AG08396 (cell line): ENCODE results near the gene PEAK3.

Source experiments
- DNase-seq: peaks from one replicate; pipeline ENCODE4 v3.0.0; 2012; ENCODE audit warnings: low spot score, mixed read lengths

Gene PEAK3

GRCh38 chr19:2315121-2315817 lies 33.3 kb upstream of the PEAK3 start:
- no peak for DNase-seq

GRCh38 chr19:2312820-2313501 lies 31.0 kb upstream of the PEAK3 start:
- no peak for DNase-seq

- no peak for DNase-seq
Measured at GRCh38 chr19:2311093-2311492, 29.1 kb upstream of the PEAK3 start.

GRCh38 chr19:2309734-2310362 lies 27.9 kb upstream of the PEAK3 start:
- no peak for DNase-seq

GRCh38 chr19:2308114-2308556 lies 26.2 kb upstream of the PEAK3 start, which contains the start of gene LINGO3:
LINGO3 (minus strand) TSS chr19:2308154; CDS start chr19:2291776, 16,378 bp downstream.
- DNase-seq, result no peak

- no peak for DNase-seq
Measured at GRCh38 chr19:2307518-2308012, 25.6 kb upstream of the PEAK3 start.

- no peak for DNase-seq
Measured at GRCh38 chr19:2306971-2307370, 25.0 kb upstream of the PEAK3 start.

GRCh38 chr19:2306281-2306806 lies 24.4 kb upstream of the PEAK3 start:
- DNase-seq, result no peak

GRCh38 chr19:2305452-2306280 lies 23.7 kb upstream of the PEAK3 start:
- DNase-seq, result no peak

GRCh38 chr19:2303211-2303798 lies 21.3 kb upstream of the PEAK3 start:
- DNase-seq, result no peak

- DNase-seq, result peak; percentile 82
Measured at GRCh38 chr19:2302319-2303210, 20.6 kb upstream of the PEAK3 start.

GRCh38 chr19:2300533-2300932 lies 18.6 kb upstream of the PEAK3 start:
- no peak for DNase-seq

- no peak for DNase-seq
Measured at GRCh38 chr19:2296141-2296540, 14.2 kb upstream of the PEAK3 start.

- DNase-seq, result peak; percentile 82
Measured at GRCh38 chr19:2294687-2295335, 12.8 kb upstream of the PEAK3 start.

- DNase-seq, result no peak
Measured at GRCh38 chr19:2291185-2291751, 9.3 kb upstream of the PEAK3 start.

GRCh38 chr19:2290441-2291184 lies 8.6 kb upstream of the PEAK3 start:
- no peak for DNase-seq

GRCh38 chr19:2289714-2290435 lies 7.9 kb upstream of the PEAK3 start:
- DNase-seq, result no peak
